Astrocyte (in vitro differentiated cells and primary cell): ENCODE results near the gene WNK4. TPM values are rescaled to one million over a fixed set of nuclear protein-coding genes. Genes with fewer than 3 reads are reported as not detected.

Source experiments
- DNase-seq: peaks from one replicate; pipeline ENCODE4 v3.0.0-alpha.2; 2010; ENCODE audit warnings: low read depth
- FAIRE-seq: peaks from 2 replicates; lab custom pipeline; 2011; peaks lifted over from hg19 to GRCh38; lab: Jason Lieb, UNC
- H2AFZ ChIP-seq: 2 replicates; pipeline ENCODE4 v1.6.0; 2012; ENCODE audit warnings: low read depth, low read length, inconsistent platforms
- H3K27ac ChIP-seq: 2 replicates; pipeline ENCODE4 v1.5.1; 2011; ENCODE audit warnings: low read depth, low read length, inconsistent platforms
- H3K27me3 ChIP-seq: 2 replicates; pipeline ENCODE4 v1.6.0; 2011; ENCODE audit warnings: low read length, inconsistent platforms; ENCODE audit not compliant: insufficient read depth
- H3K36me3 ChIP-seq: 2 replicates; pipeline ENCODE4 v1.5.1; 2011; ENCODE audit warnings: low read length, inconsistent platforms; ENCODE audit not compliant: insufficient read depth
- H3K4me1 ChIP-seq: 2 replicates; pipeline ENCODE4 v1.5.1; 2011; ENCODE audit warnings: low read length, inconsistent platforms; ENCODE audit not compliant: insufficient read depth
- H3K4me2 ChIP-seq: 2 replicates; pipeline ENCODE4 v1.6.0; 2012; ENCODE audit warnings: low read length, inconsistent platforms
- H3K4me3 ChIP-seq: 2 replicates; pipeline ENCODE4 v1.5.1; 2011; ENCODE audit warnings: low read depth, mild to moderate bottlenecking, low read length, inconsistent platforms; ENCODE audit not compliant: insufficient read depth
- H3K79me2 ChIP-seq: 2 replicates; pipeline ENCODE4 v1.6.0; 2012; ENCODE audit warnings: mild to moderate bottlenecking, low read length, inconsistent platforms; ENCODE audit not compliant: insufficient read depth
- H3K9ac ChIP-seq: 2 replicates; pipeline ENCODE4 v1.6.0; 2012; ENCODE audit warnings: mild to moderate bottlenecking, low read length, inconsistent platforms
- H3K9me3 ChIP-seq: 2 replicates; pipeline ENCODE4 v1.5.1; 2012; ENCODE audit warnings: low read depth, mild to moderate bottlenecking, low read length, inconsistent platforms; ENCODE audit not compliant: insufficient read depth
- H4K20me1 ChIP-seq: 2 replicates; pipeline ENCODE4 v1.6.0; 2012; ENCODE audit warnings: low read length, inconsistent platforms; ENCODE audit not compliant: insufficient read depth
- H3K27ac Mint-ChIP-seq: one replicate; pipeline ENCODE4 v1.8.0; 2021; ENCODE audit warnings: mild to moderate bottlenecking, mixed read lengths; ENCODE audit not compliant: unreplicated experiment
- H3K27me3 Mint-ChIP-seq: one replicate; pipeline ENCODE4 v1.8.0; 2021; ENCODE audit warnings: low read depth, mixed read lengths; ENCODE audit not compliant: unreplicated experiment
- H3K36me3 Mint-ChIP-seq: one replicate; pipeline ENCODE4 v1.8.0; 2021; ENCODE audit warnings: low read depth, mixed read lengths; ENCODE audit not compliant: unreplicated experiment
- H3K4me1 Mint-ChIP-seq: one replicate; pipeline ENCODE4 v1.8.0; 2021; ENCODE audit warnings: low read depth, mixed read lengths; ENCODE audit not compliant: unreplicated experiment
- H3K4me3 Mint-ChIP-seq: one replicate; pipeline ENCODE4 v1.8.0; 2021; ENCODE audit warnings: mild to moderate bottlenecking, moderate library complexity, mixed read lengths; ENCODE audit not compliant: unreplicated experiment
- H3K9me3 Mint-ChIP-seq: one replicate; pipeline ENCODE4 v1.8.0; 2021; ENCODE audit warnings: mild to moderate bottlenecking, mixed read lengths; ENCODE audit not compliant: unreplicated experiment
- EZH2 ChIP-seq: IDR thresholded peaks from 2 replicates; pipeline ENCODE4 v1.6.1; 2012; ENCODE audit warnings: mild to moderate bottlenecking, low read length, inconsistent platforms; ENCODE audit not compliant: insufficient read depth
- total RNA-seq: library from RNA; stranded (reverse); gene quantifications from 2 replicates; pipeline ENCODE4 v1.2.1, GENCODE V29; 2021
- TF ChIP-seq, protein P1 (sequence below): IDR thresholded peaks from 2 replicates; pipeline ENCODE4 v1.5.1; 2011; ENCODE audit warnings: low read depth, mild to moderate bottlenecking, inconsistent platforms, low read length, moderate library complexity; ENCODE audit not compliant: insufficient read depth

The WNK4 gene
- total RNA-seq, 1 donor from 2014 or later: 34.8 TPM

GRCh38 chr17:42773290-42774035 is 6.9 kb upstream of the WNK4 start, which contains the start of gene VPS25:
VPS25 (plus strand) TSS chr17:42773449; CDS start chr17:42773476, 27 bp downstream.
- peak within 1 kb of the TSS; percentile 95 for H3K27ac ChIP-seq
- Mint-ChIP-seq H3K36me3 (no peaks in the 10 kb centered on the region), H3K4me1 (peaks cover 42% of the 10 kb centered on the region), H3K9me3 (no peaks in the 10 kb centered on the region), H3K4me3 (peak within 1 kb of the TSS; percentile 96), H3K27ac (peak within 1 kb of the TSS; percentile 98), H3K27me3 (no peaks in the 10 kb centered on the region)
- H3K36me3 ChIP-seq: no peaks in the 10 kb centered on the region
- DNase-seq (peak; percentile 78), FAIRE-seq (no peak)
- no peaks in the 10 kb centered on the region for H4K20me1 ChIP-seq
- no peaks in the 10 kb centered on the region for H3K27me3 ChIP-seq
- H3K9me3 ChIP-seq: no peaks in the 10 kb centered on the region
- H3K4me1 ChIP-seq: peaks cover 42% of the 10 kb centered on the region
- peak within 1 kb of the TSS; percentile 98 for H3K4me2 ChIP-seq
- H3K79me2 ChIP-seq: peaks cover 5% of the 10 kb centered on the region
- peak within 1 kb of the TSS; percentile 92 for H3K4me3 ChIP-seq
- TF ChIP-seq, protein P1, sequence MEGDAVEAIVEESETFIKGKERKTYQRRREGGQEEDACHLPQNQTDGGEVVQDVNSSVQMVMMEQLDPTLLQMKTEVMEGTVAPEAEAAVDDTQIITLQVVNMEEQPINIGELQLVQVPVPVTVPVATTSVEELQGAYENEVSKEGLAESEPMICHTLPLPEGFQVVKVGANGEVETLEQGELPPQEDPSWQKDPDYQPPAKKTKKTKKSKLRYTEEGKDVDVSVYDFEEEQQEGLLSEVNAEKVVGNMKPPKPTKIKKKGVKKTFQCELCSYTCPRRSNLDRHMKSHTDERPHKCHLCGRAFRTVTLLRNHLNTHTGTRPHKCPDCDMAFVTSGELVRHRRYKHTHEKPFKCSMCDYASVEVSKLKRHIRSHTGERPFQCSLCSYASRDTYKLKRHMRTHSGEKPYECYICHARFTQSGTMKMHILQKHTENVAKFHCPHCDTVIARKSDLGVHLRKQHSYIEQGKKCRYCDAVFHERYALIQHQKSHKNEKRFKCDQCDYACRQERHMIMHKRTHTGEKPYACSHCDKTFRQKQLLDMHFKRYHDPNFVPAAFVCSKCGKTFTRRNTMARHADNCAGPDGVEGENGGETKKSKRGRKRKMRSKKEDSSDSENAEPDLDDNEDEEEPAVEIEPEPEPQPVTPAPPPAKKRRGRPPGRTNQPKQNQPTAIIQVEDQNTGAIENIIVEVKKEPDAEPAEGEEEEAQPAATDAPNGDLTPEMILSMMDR: no peak
- no peak for TF ChIP-seq EZH2
- H2AFZ ChIP-seq: peak within 1 kb of the TSS; percentile 94
- peak within 1 kb of the TSS; percentile 96 for H3K9ac ChIP-seq

DNA sequence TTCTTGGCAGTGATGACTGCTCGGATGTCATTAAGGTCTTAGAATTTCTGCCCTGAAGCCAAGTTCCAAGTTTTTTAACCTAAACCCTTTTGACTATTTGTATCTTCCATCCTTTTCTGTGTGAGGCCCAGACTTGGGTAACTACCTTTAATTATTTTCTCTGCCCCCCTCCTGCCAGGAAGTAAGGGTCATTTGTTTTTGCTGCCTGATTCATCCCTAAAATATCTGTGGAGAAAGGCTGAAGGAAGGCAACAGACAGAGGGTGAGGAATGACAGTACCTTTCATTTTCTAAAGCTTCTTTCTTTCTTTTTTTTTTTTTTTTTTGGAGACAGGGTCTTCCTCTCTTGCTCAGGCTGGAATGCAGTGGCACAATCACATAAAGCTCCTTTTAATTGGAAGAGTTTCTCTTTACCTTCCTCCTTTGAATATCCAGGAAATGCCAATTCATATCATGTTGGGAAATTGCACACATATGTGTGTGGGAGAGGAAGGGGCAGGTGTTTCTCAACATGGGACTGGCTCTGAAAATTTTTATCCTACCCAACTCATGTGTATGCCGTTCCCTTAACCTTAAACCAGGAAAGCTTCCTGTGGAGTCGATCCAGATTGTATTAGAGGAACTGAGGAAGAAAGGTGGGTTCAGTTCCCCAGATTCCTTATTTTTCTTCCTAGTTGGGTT is 6.2 kb upstream of the WNK4 start:
- Mint-ChIP-seq H3K9me3 (no peaks in the 10 kb centered on the region), H3K4me1 (peaks cover 43% of the 10 kb centered on the region), H3K36me3 (no peaks in the 10 kb centered on the region), H3K27me3 (no peaks in the 10 kb centered on the region), H3K27ac (peak overlapping the region; percentile 98), H3K4me3 (peak overlapping the region; percentile 96)
- H3K27me3 ChIP-seq: no peaks in the 10 kb centered on the region
- H3K4me3 ChIP-seq: peak overlapping the region; percentile 92
- H3K79me2 ChIP-seq: peaks cover 5% of the 10 kb centered on the region
- peaks cover 42% of the 10 kb centered on the region for H3K4me1 ChIP-seq
- H3K9ac ChIP-seq: peak overlapping the region; percentile 96
- peak overlapping the region; percentile 94 for H2AFZ ChIP-seq
- peak overlapping the region; percentile 98 for H3K4me2 ChIP-seq
- FAIRE-seq (no peak), DNase-seq (peak; percentile 62)
- H3K36me3 ChIP-seq: peaks cover 3% of the 10 kb centered on the region
- H3K9me3 ChIP-seq: no peaks in the 10 kb centered on the region
- TF ChIP-seq EZH2: no peak
- TF ChIP-seq, protein P1: no peak
- peak overlapping the region; percentile 95 for H3K27ac ChIP-seq
- H4K20me1 ChIP-seq: no peaks in the 10 kb centered on the region
